GM12873 (cell line): ENCODE data around the gene MYO15A.

Experiments
- TF ChIP-seq, protein P1 (sequence below): IDR thresholded peaks from 2 replicates; pipeline ENCODE4 v1.5.1; 2012; ENCODE audit warnings: low read depth, mild to moderate bottlenecking, moderate library complexity, low read length, control low read depth; ENCODE audit not compliant: insufficient read depth; ENCODE audit errors: missing control alignments

The MYO15A gene

GRCh38 chr17:18144261-18144660 lies 35.7 kb downstream of the MYO15A start:
- TF ChIP-seq, protein P1, sequence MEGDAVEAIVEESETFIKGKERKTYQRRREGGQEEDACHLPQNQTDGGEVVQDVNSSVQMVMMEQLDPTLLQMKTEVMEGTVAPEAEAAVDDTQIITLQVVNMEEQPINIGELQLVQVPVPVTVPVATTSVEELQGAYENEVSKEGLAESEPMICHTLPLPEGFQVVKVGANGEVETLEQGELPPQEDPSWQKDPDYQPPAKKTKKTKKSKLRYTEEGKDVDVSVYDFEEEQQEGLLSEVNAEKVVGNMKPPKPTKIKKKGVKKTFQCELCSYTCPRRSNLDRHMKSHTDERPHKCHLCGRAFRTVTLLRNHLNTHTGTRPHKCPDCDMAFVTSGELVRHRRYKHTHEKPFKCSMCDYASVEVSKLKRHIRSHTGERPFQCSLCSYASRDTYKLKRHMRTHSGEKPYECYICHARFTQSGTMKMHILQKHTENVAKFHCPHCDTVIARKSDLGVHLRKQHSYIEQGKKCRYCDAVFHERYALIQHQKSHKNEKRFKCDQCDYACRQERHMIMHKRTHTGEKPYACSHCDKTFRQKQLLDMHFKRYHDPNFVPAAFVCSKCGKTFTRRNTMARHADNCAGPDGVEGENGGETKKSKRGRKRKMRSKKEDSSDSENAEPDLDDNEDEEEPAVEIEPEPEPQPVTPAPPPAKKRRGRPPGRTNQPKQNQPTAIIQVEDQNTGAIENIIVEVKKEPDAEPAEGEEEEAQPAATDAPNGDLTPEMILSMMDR, result no peak

DNA sequence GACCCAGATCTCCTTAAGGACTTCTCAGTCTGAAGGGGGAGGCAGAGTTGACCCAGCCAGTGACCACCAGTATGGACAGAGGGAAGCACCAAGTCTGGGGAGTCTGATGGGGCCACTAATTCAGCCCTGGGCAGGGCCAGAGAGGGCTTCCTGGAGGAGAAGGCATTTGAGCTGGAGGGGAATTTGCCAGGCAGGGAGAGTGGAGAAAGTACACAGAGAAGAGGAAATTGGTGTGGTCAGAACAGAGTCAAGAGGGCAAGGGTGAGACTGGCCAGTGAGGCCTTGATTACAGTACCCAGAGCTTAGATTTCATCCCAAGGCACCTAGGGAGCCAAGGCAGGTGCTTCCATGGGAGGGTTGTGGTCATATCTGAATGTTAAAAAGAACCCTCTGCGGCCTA lies 36.3 kb downstream of the MYO15A start:
- TF ChIP-seq, protein P1, result no peak

GRCh38 chr17:18145811-18146210 lies 37.3 kb downstream of the MYO15A start:
- TF ChIP-seq, protein P1, result no peak

DNA sequence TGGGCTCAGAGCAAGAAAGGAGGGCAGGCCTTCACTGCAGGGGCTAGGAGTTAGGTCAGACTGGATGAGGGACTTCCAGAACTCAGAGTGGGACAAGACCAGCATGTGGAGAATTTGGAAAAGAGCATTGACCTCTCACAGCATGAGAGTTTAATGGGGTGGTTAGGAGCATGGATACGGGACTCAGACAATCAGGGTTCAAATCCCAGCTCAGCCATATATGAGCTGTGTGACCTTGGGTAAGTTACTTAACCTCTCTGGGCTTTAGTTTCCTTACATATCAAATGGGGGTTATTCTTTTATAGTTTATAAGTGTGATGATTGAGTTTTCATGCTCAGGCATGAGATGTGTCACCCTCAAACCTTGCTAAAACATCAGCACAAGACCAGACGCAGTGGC lies 37.7 kb downstream of the MYO15A start:
- TF ChIP-seq, protein P1, result no peak

- TF ChIP-seq, protein P1, result no peak
These were observed 38.4 kb downstream of the MYO15A start for GRCh38 chr17:18146980-18147379.

DNA sequence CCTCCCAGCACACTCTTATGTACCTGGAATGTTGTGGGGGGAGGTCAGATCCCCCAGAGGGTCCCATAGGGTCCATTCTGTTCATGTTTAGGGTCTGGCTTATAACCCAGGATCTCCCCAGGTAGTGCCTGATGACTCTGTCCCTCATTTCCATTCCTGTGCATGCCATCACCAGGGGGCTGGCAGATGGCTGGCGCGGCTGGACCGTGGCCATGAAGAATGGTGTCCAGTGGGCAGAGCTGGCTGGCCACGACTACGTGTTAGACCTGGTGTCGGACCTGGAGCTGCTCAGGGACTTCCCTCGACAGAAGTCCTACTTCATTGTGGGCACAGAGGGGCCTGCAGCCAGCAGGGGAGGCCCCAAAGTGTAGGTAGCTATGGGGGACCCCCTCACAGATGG lies 40.0 kb downstream of the MYO15A start:
- TF ChIP-seq, protein P1, result no peak

- TF ChIP-seq, protein P1, result no peak
These were observed 42.7 kb downstream of the MYO15A start for GRCh38 chr17:18151290-18151689.
